Hepatic stellate cell (primary cell): ENCODE data around the gene ANKRD33.
"Not testable (repeated sequence)": the region's sequence is repeated elsewhere in the genome, so short reads cannot be mapped to it uniquely, and the experiment has no call there.

Experiments
- DNase-seq: peaks from one replicate; pipeline ENCODE4 v3.0.0; 2011; ENCODE audit warnings: low spot score

Gene ANKRD33

GRCh38 chr12:51883998-51884675, 3.8 kb upstream of the ANKRD33 start:
- no peak for DNase-seq

- DNase-seq, result no peak
These were observed 3.1 kb upstream of the ANKRD33 start for GRCh38 chr12:51884676-51885229.

GRCh38 chr12:51885294-51886020, 2.4 kb upstream of the ANKRD33 start:
- not testable (repeated sequence) for DNase-seq

GRCh38 chr12:51886021-51886710, 1.7 kb upstream of the ANKRD33 start:
- peak; percentile 98 for DNase-seq

- no peak for DNase-seq
These were observed 663 bp downstream of the ANKRD33 start for GRCh38 chr12:51888316-51889215.

GRCh38 chr12:51889216-51890132, 1.6 kb downstream of the ANKRD33 start:
- DNase-seq, result no peak

- no peak for DNase-seq
These were observed 2.2 kb downstream of the ANKRD33 start for GRCh38 chr12:51890133-51890464.

GRCh38 chr12:51890511-51891171, 2.7 kb downstream of the ANKRD33 start:
- DNase-seq, result no peak

- DNase-seq, result no peak
These were observed 3.9 kb downstream of the ANKRD33 start for GRCh38 chr12:51891843-51892242.

- no peak for DNase-seq
These were observed 5.9 kb downstream of the ANKRD33 start for GRCh38 chr12:51893786-51894185.

GRCh38 chr12:51895378-51896135, 7.7 kb downstream of the ANKRD33 start:
- no peak for DNase-seq

- DNase-seq, result no peak
These were observed 8.3 kb downstream of the ANKRD33 start for GRCh38 chr12:51896236-51896635.

GRCh38 chr12:51897181-51897580, 9.3 kb downstream of the ANKRD33 start:
- DNase-seq, result no peak

GRCh38 chr12:51898506-51898905, 10.6 kb downstream of the ANKRD33 start:
- no peak for DNase-seq

GRCh38 chr12:51898937-51899336, 11.0 kb downstream of the ANKRD33 start:
- no peak for DNase-seq

- no peak for DNase-seq
These were observed 12.5 kb downstream of the ANKRD33 start for GRCh38 chr12:51900323-51900889.

- no peak for DNase-seq
These were observed 13.4 kb downstream of the ANKRD33 start for GRCh38 chr12:51901121-51901817.

- no peak for DNase-seq
These were observed 14.0 kb downstream of the ANKRD33 start for GRCh38 chr12:51901881-51902280.
